Adrenal gland (tissue), 12 donors: ENCODE results near the gene GLB1L. TPM values are rescaled to one million over a fixed set of nuclear protein-coding genes. Genes with fewer than 3 reads are reported as not detected.
A peak's percentile ranks its signal among the peaks of the same experiment; 100 is the strongest.
"Not testable (repeated sequence)": the region's sequence is repeated elsewhere in the genome, so short reads cannot be mapped to it uniquely, and the experiment has no call there.

ENCODE experiments used
- DNase-seq, 7 donors: peaks; one replicate each; pipeline ENCODE4 v3.0.0-alpha.2; 2019 to 2020
- H3K27ac ChIP-seq, 5 donors: fragments of 200-600 bp; sonication (generic) in 4 of 5; 1 replicate in 3 of 5; 2 replicates in 2 of 5; pipeline versions ENCODE4 v1.5.1 to v1.8.0; 2016 to 2020; ENCODE audit warnings: mild to moderate bottlenecking in 1 of 5
- H3K27me3 ChIP-seq: fragments of 200-600 bp; 2 replicates; pipeline ENCODE4 v1.8.0; 2021
- H3K36me3 ChIP-seq, 2 donors: fragments of 200-600 bp; replicated peaks in 1 of 2; 1 replicate in 1 of 2; 2 replicates in 1 of 2; pipeline versions ENCODE4 v1.5.1 to v1.8.0; 2018 to 2022
- H3K4me1 ChIP-seq, 2 donors: fragments of 200-600 bp; replicated peaks in 1 of 2; 1 replicate in 1 of 2; 2 replicates in 1 of 2; pipeline versions ENCODE4 v1.5.1 to v1.8.0; 2018 to 2021
- H3K4me3 ChIP-seq, 4 donors: fragments of 200-600 bp; sonication (generic) in 3 of 4; one replicate each; pipeline ENCODE4 v1.5.1; 2016 to 2018
- H3K9me3 ChIP-seq, 3 donors: fragments of 200-600 bp; sonication (generic) in 1 of 3; replicated peaks in 1 of 3; 1 replicate in 2 of 3; 2 replicates in 1 of 3; pipeline versions ENCODE4 v1.5.1 to v1.8.0; 2016 to 2021
- CTCF ChIP-seq, 6 experiments: fragments of 450-650 bp in 4 of 6; fragments of 200-600 bp in 2 of 6; sonication (generic) in 1 of 6; IDR thresholded peaks; 1 replicate in 5 of 6; 2 replicates in 1 of 6; pipeline versions ENCODE4 v1.5.1 to v1.8.0; 2016 to 2021; ENCODE audit warnings: antibody characterized with exemption in 6 of 6, mild to moderate bottlenecking in 2 of 6, moderate library complexity in 1 of 6
- POLR2A ChIP-seq, 2 donors: fragments of 450-650 bp; IDR thresholded peaks; one replicate each; pipeline ENCODE4 v1.6.1; 2017; ENCODE audit warnings: antibody characterized with exemption in 2 of 2, mild to moderate bottlenecking in 2 of 2, moderate library complexity in 1 of 2
- WGBS, 4 donors: extraction: QIAGEN DNeasy Blood & Tissue Kit in 2 of 4; methylation state at CpG; one replicate each; pipeline versions ENCODE4 v1.1.5 to v1.1.7; 2013 to 2017; 5-methylcytosine and 5-hydroxymethylcytosine counted together
- intact Hi-C, 2 donors: fragments of 100-400 bp; cut with DNase I; formaldehyde crosslinking; loops; one replicate each; pipeline versions ENCODE4 v1.14.1 to v1.15.0; 2022 to 2023
- polyA plus RNA-seq, 3 donors: library from polyadenylated mRNA; stranded (reverse); fragments of 200-250 nt in 2 of 3; fragments of 350-450 nt in 1 of 3; fragmentation: Illumina TruSeq in 1 of 3; extraction: RNeasy Lipid Tissue Mini Kit (QIAGEN cat#74804) in 1 of 3; gene quantifications; one replicate each; pipeline ENCODE4 v1.2.3, GENCODE V29; 2013 to 2014
- total RNA-seq, 9 donors: library from RNA; depleted of rRNA in 4 of 9; stranded (reverse); fragments of >200 nt in 4 of 9; fragments of 120-200 nt in 1 of 9; fragmentation: NEBNext Ultra II Directional in 1 of 9; extraction: Animal tissue kit (Norgen Biotek cat#: 25700) in 1 of 9; gene quantifications; one replicate each; pipeline versions ENCODE4 v1.1.0 to v1.2.4, GENCODE V29; 2013 to 2023
- donor health status: healthy with polysubstance abuse.
- donor health status: Bipolar disorder and iron deficiency.
- donor health status: DM: yes; HTN: yes; CAD: no.
- donor health status: DM: no; HTN: no; CAD: no.
- donor health status: DM: no; HTN: no; CAD: no.
- donor health status: DM: yes; HTN: yes; CAD: no.

GLB1L gene
- total and polyA plus RNA-seq, 12 donors = 6.3 to 25.0 (median 14.5) TPM

DNA sequence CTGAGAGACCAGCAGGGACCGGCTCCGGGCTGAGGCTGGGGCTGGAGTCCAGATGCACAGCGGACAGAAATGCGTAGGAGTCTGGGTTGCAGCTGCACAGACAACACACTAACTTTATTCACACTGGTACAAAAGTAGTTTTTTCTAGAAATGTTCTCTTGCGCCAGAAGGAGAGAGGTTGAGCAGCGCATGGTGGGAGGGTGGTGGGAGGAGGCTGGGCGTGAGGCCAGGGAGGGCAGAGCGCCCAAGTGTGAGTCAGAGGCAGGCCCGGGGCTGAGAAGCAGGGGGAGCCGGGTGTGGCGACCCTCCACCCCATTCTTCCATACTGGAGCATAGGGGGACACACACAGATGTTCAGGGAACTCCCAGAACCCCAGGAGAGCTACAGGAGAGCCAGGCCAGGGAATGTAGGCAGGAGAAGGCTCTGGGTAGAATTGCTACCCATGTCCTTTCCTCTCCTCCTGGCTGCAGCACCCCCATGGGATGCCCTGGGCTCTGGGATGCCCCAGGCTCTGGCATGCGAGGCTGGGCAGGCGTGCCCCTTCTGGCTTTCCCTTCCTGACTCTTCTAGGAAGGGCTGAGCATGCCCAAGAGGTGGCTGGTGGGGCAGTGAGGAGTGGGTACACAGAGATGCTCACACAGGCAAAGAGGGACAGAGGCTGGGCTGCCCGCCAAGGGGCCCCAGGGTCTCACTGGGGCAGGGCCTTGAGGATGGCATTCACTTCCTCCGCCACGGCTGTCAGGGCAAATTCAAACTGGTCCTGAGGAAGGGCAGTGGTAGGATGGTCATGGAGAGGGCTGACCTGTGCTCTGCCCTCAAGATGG lies 44.5 kb upstream of the GLB1L start:
- peak; percentile 82 to 88 (median 85) for DNase-seq
- 14 to 29% (median 26%) methylated on average over 14 to 16 of the region's 16 CpGs for WGBS, 4 donors
- Histone ChIP-seq H3K4me3 (no peak overlapping the region), H3K9me3 (no peaks in the 10 kb centered on the region), H3K27me3 (no peaks in the 10 kb centered on the region), H3K4me1 (peaks cover 0 to 18% of the 10 kb centered on the region in 2 donors), H3K36me3 (peaks cover 0 to 9% of the 10 kb centered on the region in 2 donors), H3K27ac (peak overlapping the region in 3 of 5 donors; percentile 32 to 87 (median 83))
- intact Hi-C loops = loop anchor here (2.0 to 10.0 kb wide), 2 partner anchors 45 to 133 kb away; partner anchors contain the start of genes GLB1L (in 2 of the 2) and STK16 (in 2 of the 2)
- TF ChIP-seq POLR2A (IDR thresholded peaks at IDR 0.05) = peak in 1 of 2 donors; percentile 33
- TF ChIP-seq CTCF (IDR thresholded peaks at IDR 0.05) = no peak

- no peaks in the 10 kb centered on the region for H3K9me3 ChIP-seq
- H3K4me3 ChIP-seq = no peak overlapping the region
- H3K4me1 ChIP-seq = peaks cover 0 to 18% of the 10 kb centered on the region in 2 donors
- no peak for DNase-seq
- no peaks in the 10 kb centered on the region for H3K27me3 ChIP-seq
- intact Hi-C loops = no loop called here
- H3K36me3 ChIP-seq = peaks cover 0 to 15% of the 10 kb centered on the region in 2 donors
- H3K27ac ChIP-seq = peak overlapping the region in 3 of 5 donors; percentile 32 to 87 (median 83)
- 55 to 68% (median 62%) methylated on average over 6 of the region's 6 CpGs for WGBS, 4 donors
- TF ChIP-seq POLR2A (IDR thresholded peaks at IDR 0.05) (no peak), CTCF (IDR thresholded peaks at IDR 0.05) (no peak)
Measured at GRCh38 chr2:219289195-219289536, 43.9 kb upstream of the GLB1L start.

DNA sequence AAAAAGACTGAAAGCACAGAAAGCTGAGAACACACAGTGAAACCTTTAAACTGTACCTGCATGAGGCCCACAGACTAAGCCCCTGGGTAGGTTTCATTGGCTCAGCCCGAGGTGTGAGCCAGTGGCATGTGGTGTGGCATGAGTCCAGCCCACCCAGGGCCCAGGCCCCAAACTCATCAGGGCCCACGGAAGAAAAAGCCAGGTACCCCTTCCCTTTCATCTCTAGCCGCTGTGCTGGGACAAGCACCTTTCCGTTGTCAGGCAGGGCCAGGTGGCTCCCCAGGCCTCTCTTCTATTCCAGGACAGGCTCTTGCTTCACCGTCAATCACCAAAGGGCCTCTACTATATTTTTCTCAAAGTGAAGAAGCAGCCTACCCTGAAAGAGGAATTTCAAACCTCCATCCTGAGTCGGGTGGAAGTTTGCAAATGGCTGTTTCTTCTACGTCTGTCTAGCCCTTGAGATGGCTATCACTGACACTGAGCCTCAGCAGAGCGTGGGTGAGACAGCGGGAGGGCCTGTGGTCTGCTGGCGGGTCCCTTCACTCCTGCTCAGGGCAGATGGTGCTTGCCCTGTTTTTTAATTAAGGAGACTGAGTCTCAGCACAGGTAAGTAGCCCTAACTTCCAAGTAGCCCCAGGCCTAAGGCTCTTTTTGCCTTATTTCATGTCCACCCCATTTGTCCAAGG lies 42.5 kb upstream of the GLB1L start:
- H3K27me3 ChIP-seq = no peaks in the 10 kb centered on the region
- peaks cover 0 to 18% of the 10 kb centered on the region in 2 donors for H3K4me1 ChIP-seq
- WGBS, 4 donors = 80 to 90% (median 83%) methylated on average over 10 of the region's 10 CpGs
- intact Hi-C loops = no loop called here
- peak overlapping the region in 1 of 5 donors; percentile 26 for H3K27ac ChIP-seq
- no peak for DNase-seq
- TF ChIP-seq CTCF (IDR thresholded peaks at IDR 0.05) (no peak), POLR2A (IDR thresholded peaks at IDR 0.05) (no peak)
- H3K9me3 ChIP-seq = no peaks in the 10 kb centered on the region
- peaks cover 0 to 29% of the 10 kb centered on the region in 2 donors for H3K36me3 ChIP-seq
- H3K4me3 ChIP-seq = no peak overlapping the region

DNA sequence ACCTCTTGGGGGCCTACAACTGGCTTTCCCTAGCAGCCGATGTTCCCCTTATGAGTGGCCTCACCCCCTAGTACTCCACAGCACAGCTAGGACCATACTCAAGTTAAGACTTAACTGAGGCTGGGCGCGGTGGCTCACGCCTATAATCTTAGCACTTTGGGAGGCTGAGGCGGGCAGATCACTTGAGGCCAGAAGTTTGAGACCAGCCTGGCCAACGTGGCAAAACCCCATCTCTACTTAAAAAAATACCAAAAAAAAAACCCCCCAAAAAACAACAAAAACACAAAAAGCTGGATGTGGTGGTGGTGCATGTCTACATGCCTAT lies 41.8 kb upstream of the GLB1L start:
- H3K4me3 ChIP-seq, H3K9me3 ChIP-seq, intact Hi-C loops, H3K27me3 ChIP-seq, DNase-seq: not testable (repeated sequence)
- WGBS, 4 donors = 89 to 93% (median 91%) methylated on average over 6 of the region's 6 CpGs
- Histone ChIP-seq H3K4me1 (peaks cover 0 to 18% of the 10 kb centered on the region in 2 donors), H3K36me3 (peaks cover 0 to 36% of the 10 kb centered on the region in 2 donors), H3K27ac (peak overlapping the region in 2 of 5 donors; percentile 23 to 69)
